HG03064 (cell line): ENCODE results near the gene CIC.

Experiments used
- ATAC-seq: cut with Tn5 transposase; IDR thresholded peaks from one replicate; pipeline ENCODE4 v1.9.1; 2021; ENCODE audit warnings: low read depth; ENCODE audit not compliant: unreplicated experiment

The CIC gene

DNA sequence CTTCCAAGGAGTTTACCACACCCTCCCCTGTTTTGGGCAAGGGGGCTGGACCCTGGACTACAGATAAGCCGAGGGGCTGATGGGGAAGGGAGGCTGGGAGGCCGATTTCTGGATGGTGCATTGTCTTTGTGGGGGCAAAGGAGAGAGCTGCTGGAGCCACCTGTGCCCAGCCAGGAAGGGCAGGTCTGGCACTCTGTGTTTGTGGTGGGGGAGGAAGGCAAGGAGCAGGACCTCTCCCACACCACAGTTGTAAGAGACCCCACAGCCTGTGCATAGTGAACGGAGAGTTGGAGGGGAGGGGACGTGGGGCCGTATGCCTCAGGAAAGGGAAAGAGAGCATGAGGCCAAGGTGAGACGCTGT is 16.9 kb downstream of the CIC start:
- ATAC-seq = no peak

DNA sequence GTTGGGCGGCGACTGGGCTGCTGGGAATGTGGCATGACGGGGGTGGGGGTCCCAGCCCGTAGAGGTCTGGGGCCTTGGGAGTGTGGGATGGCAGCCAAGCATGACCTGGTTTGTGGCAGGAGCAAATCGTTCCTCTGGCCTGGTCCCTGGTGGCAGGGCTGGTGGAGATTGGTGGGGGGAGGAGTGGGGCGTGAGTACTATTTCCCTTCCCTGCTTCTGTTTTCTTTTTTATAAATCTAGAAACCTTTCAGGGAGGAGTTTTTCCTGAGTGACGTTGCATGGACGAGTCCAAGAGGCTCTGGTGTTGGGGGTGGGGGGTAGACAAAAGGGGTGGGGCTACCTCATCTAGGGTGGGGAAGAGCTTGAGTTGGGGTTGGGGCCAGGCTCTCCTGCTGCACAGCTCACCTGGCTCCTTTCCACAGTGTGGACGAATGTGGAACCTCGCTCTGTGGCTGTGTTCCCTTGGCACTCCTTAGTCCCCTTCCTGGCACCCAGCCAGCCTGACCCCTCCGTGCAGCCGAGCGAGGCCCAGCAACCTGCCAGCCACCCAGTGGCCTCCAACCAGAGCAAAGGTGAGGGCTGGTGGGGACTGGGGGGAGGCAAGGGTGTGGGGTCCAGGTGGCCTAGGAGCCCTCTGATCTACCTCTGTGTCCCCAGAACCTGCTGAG is 17.4 kb downstream of the CIC start:
- ATAC-seq = no peak

DNA sequence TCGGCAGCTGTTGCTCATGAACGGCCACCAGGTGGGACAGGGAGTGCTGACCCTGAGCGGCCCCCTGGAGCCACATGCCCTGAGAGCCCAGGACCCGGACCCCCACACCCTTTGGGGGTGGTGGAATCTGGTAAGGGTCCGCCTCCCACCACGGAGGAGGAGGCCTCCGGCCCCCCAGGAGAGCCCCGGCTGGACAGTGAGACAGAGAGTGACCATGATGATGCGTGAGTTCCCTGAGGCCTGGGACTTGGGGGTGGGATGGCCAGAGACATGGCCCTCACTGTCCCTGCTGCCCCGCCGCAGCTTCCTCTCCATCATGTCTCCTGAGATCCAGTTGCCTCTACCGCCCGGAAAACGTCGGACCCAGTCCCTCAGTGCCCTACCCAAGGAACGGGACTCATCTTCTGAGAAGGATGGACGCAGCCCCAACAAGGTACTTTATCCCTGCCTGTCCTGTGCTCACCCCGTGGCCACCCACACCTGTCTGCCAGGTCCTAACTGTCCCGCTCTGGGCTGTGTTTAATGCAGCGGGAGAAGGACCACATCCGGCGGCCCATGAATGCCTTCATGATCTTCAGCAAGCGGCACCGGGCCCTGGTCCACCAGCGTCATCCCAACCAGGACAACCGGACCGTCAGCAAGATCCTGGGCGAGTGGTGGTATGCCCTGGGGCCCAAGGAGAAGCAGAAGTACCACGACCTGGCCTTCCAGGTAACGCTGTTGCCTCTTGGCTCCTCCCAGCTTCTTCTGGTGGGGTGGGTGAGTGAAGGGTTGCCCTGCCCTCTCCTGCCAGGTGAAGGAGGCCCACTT is 18.2 kb downstream of the CIC start:
- no peak for ATAC-seq

DNA sequence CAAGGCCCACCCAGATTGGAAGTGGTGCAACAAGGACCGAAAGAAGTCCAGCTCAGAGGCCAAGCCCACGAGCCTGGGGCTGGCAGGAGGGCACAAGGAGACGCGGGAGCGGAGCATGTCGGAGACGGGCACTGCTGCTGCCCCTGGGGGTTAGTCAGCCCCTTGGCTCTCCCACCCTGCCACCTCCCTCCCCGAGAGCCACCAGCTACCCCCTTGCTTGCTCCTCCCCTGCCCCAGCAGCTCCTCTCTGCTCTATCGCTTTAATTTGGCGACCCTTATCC is 18.7 kb downstream of the CIC start:
- ATAC-seq = no peak

DNA sequence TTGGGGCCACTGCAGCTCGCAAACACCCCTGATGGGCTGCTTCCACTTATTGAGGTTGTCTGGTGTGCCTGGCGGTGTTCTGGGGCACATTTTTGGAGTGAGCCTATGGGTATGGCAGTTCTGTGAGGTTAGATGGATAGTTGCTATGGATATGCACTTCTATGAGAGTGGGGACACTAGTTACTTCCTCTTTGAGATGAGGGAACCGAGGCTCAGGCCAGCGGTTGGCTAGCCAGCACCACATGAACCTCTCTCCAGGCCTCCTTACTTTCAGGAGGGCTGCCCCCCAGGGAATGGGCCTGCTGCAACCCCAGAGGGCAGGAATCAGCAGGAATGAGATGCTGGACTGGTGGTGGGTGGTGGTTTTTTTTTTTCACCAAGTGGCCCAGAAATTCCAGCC is 19.3 kb downstream of the CIC start:
- ATAC-seq = no peak

DNA sequence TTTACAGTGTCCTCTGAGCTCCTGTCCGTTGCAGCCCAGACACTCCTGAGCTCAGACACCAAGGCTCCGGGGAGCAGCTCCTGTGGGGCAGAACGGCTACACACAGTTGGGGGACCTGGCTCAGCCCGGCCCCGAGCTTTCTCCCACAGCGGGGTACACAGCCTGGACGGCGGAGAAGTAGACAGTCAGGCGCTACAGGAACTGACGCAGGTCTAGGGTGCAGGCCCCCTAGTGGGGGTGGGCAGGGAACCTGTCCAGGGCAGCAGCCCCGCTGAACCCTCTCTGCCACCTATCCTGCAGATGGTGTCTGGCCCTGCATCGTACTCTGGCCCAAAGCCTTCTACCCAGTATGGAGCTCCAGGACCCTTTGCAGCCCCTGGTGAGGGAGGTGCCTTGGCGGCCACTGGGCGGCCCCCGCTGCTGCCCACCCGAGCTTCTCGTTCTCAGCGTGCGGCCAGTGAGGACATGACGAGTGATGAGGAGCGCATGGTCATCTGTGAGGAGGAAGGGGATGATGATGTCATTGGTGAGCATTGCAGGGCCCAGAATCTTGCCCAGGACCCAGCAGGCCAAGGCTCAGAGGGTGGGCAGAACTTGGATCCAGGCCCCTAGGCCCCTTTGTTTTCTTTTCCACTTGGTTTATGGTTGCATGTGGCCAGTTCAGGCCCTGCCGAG is 20.0 kb downstream of the CIC start:
- no peak for ATAC-seq

DNA sequence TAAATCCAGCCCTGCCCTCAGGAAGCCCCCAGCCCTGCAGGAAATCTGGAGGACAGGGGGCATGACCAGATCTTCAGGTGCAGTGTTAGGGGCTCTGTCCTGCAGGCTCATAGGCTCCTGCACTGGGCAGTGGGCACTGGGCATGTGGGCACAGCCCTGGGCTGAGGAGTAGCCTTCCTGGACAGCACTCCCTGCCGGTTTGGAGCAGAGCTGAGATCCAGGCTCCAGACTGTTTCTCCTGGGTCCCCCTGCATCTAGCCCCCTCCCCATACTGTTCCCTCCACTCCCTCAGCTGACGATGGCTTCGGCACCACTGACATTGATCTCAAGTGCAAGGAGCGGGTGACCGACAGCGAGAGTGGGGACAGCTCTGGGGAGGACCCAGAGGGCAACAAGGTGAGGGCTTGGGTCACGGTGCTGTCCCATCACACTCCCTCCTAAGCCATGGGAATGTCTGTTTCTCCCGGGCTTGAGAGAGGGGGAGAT is 20.5 kb downstream of the CIC start:
- ATAC-seq = no peak

DNA sequence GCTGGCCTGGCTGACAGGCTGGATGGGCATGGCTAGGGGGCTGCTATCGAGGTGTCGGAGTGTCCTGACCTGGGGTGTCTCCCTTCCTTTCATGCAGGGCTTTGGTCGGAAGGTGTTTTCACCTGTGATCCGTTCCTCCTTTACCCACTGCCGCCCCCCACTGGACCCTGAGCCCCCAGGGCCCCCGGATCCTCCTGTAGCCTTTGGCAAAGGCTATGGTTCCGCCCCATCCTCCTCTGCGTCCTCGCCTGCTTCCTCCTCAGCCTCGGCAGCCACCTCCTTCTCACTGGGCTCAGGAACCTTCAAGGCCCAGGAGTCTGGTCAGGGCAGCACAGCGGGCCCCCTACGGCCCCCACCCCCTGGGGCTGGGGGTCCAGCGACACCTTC is 21.1 kb downstream of the CIC start:
- ATAC-seq = no peak

DNA sequence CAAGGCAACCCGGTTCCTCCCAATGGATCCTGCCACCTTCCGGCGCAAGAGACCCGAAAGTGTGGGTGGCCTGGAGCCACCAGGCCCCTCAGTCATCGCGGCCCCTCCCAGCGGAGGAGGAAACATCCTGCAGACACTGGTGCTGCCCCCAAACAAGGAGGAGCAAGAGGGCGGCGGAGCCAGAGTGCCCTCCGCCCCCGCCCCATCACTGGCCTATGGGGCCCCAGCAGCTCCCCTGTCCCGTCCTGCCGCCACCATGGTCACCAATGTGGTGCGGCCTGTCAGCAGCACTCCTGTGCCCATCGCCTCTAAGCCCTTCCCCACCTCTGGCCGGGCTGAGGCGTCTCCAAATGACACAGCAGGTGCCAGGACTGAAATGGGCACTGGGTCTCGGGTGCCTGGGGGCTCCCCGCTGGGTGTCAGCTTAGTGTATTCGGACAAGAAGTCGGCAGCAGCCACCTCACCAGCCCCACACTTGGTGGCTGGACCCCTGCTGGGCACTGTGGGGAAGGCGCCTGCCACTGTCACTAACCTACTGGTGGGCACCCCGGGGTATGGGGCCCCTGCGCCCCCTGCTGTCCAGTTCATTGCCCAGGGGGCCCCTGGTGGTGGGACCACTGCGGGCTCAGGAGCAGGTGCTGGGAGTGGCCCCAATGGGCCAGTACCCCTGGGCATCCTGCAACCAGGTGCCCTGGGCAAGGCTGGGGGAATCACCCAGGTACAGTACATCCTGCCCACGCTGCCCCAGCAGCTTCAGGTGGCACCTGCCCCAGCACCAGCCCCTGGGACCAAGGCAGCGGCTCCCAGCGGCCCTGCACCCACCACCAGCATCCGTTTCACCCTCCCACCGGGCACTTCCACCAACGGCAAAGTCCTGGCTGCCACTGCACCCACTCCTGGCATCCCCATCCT is 21.7 kb downstream of the CIC start:
- ATAC-seq = no peak

DNA sequence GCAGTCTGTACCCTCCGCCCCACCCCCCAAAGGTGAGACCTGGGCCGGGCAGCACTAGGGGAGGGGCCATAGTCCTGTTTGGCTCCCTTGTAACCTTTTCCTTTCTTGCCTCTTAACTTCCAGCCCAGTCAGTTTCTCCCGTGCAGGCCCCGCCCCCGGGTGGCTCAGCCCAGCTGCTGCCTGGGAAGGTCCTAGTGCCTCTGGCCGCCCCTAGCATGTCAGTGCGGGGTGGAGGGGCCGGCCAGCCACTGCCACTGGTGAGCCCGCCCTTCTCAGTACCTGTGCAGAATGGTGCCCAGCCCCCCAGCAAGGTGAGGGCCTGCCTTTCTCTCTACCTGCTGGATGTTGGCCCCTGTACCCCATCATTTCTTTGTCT is 22.4 kb downstream of the CIC start:
- ATAC-seq = no peak

DNA sequence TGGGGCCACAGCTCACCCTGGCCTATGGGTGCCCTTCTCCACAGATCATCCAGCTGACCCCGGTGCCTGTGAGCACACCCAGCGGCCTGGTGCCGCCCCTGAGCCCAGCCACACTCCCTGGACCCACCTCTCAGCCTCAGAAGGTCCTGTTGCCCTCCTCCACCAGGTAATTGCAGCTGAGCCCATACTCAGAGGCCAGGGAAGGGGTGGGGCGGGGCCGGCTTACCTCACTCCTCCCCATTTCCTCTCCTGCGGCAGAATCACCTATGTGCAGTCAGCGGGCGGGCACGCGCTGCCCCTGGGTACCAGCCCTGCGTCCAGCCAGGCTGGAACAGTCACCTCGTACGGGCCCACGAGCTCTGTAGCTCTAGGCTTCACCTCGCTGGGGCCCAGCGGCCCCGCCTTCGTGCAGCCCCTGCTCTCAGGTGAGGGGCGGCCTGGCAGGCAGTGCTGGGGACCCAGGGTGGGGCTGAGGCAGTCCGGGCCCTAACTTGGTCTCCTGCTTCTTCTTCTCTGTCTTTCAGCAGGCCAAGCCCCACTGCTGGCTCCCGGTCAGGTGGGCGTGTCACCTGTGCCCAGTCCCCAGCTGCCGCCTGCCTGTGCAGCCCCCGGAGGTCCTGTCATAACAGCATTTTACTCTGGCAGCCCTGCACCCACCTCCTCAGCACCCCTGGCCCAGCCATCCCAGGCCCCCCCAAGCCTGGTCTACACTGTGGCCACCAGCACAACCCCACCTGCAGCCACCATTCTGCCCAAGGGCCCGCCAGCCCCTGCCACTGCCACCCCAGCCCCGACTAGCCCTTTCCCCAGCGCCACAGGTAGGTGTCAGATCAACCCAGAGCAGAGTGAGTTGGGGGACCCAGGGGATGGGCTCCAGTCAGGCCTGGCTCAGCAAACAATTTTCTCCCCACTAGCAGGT is 23.2 kb downstream of the CIC start:
- no peak for ATAC-seq

DNA sequence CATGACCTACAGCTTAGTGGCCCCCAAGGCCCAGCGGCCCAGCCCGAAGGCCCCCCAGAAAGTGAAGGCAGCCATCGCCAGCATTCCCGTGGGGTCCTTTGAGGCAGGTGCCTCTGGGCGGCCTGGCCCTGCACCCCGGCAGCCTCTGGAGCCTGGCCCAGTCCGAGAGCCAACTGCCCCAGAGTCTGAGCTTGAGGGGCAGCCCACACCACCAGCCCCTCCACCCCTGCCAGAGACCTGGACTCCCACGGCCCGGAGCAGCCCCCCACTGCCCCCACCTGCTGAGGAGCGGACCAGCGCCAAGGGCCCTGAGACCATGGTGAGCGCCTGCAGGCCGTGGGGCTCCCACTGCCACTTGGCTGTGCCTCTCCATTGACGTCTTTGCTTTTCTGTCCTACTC is 23.9 kb downstream of the CIC start:
- no peak for ATAC-seq

DNA sequence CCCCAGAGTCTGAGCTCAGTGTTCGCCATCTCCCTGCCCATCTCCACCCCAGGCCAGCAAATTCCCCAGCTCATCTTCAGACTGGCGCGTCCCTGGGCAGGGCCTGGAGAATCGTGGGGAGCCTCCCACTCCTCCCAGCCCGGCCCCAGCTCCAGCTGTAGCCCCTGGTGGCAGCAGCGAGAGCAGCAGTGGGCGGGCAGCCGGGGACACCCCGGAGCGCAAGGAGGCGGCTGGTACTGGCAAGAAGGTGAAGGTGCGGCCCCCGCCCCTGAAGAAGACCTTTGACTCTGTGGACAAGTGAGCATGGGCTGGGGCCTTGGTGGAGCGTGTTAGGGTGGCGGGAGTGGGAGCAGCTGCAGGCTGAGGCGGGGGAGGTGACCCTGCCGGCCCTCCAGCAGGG is 24.5 kb downstream of the CIC start:
- no peak for ATAC-seq

DNA sequence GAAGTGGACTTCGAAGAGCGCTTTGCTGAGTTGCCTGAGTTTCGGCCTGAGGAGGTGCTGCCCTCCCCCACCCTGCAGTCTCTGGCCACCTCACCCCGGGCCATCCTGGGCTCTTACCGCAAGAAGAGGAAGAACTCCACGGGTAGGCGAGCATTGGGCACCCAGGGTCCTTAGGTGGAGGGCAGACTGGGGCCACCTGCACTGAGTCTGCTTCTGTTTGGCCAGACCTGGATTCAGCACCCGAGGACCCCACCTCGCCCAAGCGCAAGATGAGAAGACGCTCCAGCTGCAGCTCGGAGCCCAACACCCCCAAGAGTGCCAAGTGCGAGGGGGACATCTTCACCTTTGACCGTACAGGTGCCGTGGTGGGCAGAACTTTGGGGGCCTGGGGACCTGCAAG is 24.9 kb downstream of the CIC start:
- no peak for ATAC-seq

DNA sequence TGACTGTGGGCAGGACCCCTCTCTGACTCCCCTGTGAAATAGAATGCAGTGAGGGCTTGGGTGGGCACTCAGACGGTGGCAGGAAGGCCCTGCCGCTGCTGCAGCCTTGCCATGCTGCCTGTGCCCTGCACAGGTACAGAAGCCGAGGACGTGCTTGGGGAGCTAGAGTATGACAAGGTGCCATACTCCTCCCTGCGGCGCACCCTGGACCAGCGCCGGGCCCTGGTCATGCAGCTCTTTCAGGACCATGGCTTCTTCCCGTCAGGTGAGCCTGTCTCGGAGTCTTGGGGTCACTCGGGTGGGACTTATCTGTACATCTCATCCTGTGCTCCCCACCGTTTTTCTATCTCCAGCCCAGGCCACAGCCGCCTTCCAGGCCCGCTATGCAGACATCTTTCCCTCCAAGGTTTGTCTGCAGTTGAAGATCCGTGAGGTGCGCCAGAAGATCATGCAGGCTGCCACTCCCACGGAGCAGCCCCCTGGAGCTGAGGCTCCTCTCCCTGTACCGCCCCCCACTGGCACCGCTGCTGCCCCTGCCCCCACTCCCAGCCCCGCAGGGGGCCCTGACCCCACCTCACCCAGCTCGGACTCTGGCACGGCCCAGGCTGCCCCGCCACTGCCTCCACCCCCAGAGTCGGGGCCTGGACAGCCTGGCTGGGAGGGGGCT is 25.6 kb downstream of the CIC start:
- no peak for ATAC-seq

DNA sequence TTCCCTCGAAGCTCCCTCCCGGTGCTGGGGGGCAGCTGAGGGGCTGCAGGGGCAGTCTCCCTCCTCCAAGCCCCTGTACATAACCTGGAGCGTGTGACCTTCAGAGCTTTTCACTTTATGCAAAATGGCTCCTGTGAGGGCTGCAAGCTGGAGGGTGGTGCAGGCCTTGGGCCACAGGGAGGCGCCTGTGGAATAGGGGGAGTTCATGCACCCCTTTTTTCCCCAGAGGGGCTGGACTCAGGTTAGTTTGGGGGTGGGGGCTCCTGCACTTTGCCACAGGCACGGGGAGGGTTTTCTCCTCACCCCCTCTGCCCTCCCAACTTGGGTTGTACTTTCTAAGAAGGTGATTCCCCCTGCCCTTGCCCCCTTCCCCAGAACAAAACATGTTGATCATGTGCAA is 26.3 kb downstream of the CIC start:
- no peak for ATAC-seq

DNA sequence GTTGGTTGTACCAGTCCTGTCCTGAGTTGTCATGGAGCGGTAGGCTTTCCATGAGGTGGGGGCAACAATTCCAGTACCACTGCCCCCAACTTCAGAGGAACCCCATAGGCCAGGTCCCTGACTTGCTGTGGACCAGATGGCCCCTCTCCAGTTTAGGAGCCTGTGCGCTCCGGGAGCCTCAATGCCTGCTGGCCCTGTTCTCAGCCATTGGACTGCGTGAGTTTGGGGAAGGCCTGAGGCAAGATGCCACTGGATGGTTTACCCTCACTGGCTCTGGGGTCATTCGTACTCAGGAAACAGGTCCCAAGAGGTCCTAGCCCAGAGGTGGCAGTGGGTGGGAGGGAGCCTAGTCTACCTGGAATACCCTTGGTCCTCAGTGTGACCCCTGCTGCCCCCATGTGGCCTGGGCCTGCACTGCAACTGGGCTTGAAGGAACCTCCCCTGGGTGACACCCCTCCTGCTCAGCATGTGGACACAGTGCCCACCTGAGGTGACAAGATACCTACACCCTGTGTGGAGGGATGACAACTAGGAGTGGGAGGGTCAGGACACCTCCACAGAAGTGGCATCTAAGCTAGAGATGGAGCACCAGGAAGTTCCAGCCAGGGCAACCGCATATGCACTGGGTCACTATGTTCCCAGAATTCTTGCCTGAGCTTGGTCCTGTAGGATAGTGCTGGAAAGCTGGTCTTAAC is 26.9 kb downstream of the CIC start:
- ATAC-seq = no peak

DNA sequence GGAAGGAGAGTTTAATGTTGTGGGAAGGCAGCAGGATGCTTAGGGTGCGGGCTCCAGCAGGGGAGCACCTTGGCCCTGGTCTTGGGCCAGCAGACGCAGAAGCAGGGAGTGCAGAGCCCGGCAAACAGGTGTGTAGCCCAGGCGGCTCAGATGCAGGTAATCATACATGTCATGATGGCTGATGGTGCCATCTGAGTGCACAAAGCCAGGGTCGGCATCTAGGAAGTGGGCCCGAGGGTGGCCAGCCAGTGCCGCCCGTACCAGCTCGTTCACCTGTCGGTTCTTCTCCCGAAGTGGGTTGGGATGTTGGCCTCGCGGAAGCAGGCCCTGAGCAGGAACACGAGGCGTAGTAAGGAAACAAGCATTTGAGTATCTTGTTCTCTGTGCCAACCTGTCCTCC is 28.0 kb downstream of the CIC start:
- ATAC-seq = no peak

DNA sequence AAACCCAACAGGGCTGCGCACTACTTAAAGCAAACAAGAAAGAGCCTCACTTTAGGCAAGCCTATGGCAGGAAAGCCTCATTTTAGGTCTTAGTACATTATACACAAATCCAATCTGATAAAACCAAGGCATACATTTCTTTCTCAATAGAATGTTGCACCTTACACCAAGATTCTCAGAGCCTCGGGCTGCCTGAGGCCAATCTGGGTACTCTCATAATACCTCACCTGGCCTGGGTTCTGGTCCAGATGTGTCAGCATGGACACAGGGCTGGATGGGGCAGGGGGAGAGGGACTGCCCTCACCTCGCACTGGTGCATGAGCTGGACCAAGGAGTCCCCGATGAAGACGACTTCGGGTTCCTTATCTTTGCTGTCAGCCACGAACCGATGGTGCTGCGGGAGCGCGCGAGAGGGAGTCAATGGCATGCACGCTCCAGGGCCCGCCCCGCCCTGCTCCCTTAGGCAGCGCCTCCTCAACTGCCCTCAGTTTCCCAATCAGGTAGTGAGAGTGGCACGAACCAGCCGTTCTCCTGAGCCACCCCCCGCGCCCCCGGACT is 32.7 kb downstream of the CIC start, which contains the start of gene PRR19:
TSS of gene PRR19 (plus strand) at position 487 of the 558 bp plus-strand sequence. CDS start 7,453 bp downstream, outside the sequence.
- no peak for ATAC-seq
